Activated CD4-positive, CD25-positive, alpha-beta regulatory T cell treated with anti-CD3 and anti-CD28 coated beads, Interleukin-2, amount 50 U/mL, for 24 hours (primary cell): ENCODE data around the gene FADS6.
"Not testable (repeated sequence)": the region's sequence is repeated elsewhere in the genome, so short reads cannot be mapped to it uniquely, and the experiment has no call there.

Source experiments
- ATAC-seq, 2 donors: fragments of 150-1000 bp; cut with Tn5 transposase; one replicate each; pipeline ENCODE4 v1.10.0; 2021; ENCODE audit warnings: mild to moderate bottlenecking in 1 of 2, moderate library complexity in 1 of 2

Gene FADS6

DNA sequence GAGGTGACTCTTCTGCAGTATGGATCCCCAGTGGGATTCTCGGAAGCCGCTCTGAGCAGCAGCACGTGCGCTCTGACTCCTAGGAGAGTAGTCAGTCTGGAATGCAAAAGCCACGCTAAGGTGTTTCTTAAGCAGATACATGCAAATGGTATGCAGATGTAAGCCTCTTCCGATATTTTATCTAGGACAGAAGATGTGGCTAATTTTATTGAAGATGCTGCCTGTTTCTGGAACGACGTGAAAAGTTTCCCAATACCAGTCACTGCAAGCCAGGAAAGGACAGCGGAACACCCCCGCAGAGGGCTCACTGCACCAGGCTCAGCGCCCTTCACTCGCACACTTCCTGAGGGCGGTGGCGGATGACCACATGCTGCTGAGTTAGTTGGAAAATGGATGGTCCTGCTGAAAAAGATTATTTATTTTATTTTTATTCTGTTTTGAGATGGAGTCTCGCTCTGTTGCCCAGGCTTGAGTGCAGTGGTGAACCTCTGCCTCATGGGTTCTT, 10.1 kb downstream of the FADS6 start:
- ATAC-seq: no peak

- ATAC-seq: no peak
Measured at GRCh38 chr17:74882517-74883240, 10.8 kb downstream of the FADS6 start.

- no peak for ATAC-seq
Measured at GRCh38 chr17:74881073-74881472, 12.4 kb downstream of the FADS6 start.

DNA sequence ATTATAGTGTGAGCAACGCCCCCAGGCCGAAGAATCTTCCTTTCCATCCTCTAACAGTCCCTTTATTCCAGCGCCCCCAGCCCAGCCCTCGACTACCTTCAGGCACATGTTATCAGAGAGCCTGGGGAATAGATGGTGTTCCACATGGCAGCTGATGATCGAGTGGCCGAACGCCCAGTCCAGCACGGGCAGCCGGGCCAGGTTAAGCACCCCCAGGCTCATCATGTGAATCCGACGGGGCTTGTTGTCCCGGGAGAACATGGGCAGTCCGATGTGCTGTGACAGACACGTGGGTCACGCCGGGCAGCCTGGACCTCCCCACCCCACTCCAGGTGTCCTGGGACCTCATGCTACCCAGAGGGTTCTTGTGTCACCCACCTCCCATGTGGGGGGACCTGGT, 14.1 kb downstream of the FADS6 start:
- ATAC-seq: no peak

DNA sequence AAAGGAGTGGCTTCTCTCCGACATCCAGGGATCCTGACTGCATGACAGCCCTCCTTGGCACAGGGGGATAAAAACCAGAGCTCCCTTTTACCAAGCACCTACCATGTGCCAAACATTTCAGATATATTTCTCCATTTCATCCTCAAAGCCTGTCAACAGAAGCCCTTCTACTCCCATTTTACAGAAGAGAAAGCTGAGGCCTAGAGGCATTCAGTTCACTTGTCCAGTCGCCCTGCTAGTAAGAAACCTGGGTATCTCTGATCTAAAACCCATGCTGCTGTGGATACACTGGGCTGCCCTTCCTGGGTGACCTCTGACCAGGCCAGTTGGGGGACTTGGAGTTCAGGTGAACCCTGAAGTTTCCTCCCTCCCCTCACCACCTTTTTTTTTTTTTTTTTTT, 14.8 kb downstream of the FADS6 start:
- no peak for ATAC-seq

DNA sequence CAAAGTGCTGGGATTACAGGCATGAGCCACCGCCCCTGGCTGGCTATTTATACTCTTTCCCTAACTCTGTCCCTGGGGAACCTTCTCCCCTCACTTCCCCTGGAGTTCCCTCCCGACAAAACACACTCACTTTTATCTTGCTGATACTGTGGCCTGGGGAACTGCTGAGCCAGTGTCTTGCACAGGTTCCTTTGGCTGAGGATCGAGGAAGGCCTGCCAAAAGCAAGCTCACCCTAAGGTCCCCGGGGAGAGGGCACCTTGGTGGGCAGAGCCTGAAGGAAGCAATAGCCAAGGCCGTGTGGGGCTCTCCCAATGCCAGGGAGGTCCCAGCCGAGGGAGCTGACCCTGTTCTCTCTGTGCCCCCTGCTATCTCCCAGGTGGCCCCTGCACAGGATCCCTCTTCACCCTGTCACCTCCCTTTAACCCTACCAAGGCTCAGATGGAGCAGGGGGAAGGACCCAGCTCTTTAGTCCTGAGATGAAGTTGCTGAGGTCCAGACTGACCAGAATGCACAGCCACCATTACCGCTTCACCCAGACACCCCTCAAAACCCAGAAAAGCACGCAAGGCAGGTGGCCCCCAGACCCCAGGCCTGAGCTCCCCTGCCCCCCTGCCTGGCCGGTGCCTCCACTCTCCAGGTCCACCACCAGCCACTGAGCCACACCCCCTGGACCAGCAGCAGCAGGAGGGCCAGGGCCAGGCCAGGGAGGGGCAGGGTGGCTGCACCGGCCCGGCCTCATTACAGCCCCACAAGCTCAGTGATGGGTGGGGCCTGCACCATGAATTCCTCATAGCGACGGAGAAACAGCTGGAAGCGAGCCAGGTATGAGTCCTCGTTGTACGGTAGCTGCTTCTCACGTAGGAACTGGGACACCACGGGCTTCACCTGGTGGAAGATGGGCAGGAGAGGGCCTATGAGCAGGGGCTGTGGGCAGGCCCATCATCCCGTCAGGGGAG, 15.6 kb downstream of the FADS6 start:
- ATAC-seq: no peak

- no peak for ATAC-seq
Measured at GRCh38 chr17:74875977-74876593, 17.3 kb downstream of the FADS6 start.

GRCh38 chr17:74875155-74875976, 18.1 kb downstream of the FADS6 start:
- no peak for ATAC-seq

DNA sequence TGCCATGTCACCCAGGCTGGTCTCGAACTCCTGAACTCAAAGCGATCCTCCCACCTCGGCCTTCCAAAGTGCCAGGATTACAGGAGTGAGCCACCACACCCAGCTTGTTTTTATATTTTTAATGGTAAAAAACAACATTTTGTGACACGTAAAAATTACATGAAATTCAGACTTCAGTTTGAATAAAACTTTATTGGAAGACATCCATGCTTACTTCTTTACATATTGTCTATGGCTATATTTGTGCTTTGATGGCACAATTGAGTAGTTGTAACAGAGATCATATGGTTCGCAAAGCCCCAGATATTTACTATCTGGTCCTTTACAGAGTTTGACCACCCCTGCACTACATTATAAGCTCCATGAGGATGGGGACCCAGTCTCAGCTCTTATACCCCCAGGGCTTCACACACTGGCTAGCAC, 18.8 kb downstream of the FADS6 start:
- no peak for ATAC-seq

- ATAC-seq: no peak
Measured at GRCh38 chr17:74873874-74874614, 19.4 kb downstream of the FADS6 start.

DNA sequence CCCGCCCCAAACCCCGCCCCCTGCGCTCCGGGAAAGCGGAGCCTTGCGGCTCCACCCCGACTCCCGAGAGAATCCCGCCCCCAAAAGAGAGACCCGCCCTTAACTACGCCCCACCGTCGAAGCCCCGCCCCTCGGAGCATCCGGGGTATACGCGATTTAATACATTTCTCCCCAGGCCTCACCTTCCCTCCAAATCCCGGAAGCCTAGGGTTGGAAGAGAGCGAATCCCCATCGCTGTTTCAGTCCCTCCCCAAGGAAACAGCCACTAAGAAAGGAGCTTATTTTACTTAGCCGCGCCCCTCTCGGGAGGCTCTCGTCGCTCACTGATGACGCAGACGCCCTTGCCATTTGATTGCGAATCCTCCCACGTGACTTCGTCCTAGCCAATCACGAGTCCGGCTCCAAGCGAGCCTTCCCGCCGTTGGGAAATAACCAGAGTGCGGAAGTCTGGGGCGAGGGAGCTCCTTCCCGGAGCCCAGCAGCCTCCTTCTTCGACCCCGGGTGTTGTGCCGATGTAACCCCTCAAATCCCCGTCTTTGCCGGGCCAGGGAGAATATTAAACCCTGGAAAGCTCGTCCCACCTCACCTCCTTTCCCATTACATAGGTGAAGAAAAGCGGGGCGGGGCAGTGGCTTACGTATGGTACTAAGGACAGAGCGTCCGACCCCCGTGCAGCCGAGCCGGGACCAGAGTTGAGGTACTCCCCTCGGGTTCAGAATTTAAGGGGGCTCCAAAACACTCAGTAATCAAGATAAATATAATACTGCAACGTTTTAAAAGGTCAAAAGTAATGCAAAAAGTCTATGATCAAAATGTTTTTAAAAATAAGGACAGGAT, 20.2 kb downstream of the FADS6 start:
- ATAC-seq: peak; percentile 97 to 98

- peak; percentile 2 to 5 for ATAC-seq
Measured at GRCh38 chr17:74872313-74873036, 21.0 kb downstream of the FADS6 start, which contains the start of gene FDXR. Gene FDXR, minus strand, starts transcription at chr17:74872994. Its CDS starts 50 bp downstream, at chr17:74872944.

GRCh38 chr17:74871356-74872076, 21.9 kb downstream of the FADS6 start:
- ATAC-seq: no peak

GRCh38 chr17:74870512-74870911, 22.9 kb downstream of the FADS6 start:
- no peak for ATAC-seq

- not testable (repeated sequence) for ATAC-seq
Measured at GRCh38 chr17:74870028-74870427, 23.4 kb downstream of the FADS6 start.

GRCh38 chr17:74868908-74869255, 24.6 kb downstream of the FADS6 start:
- no peak for ATAC-seq

GRCh38 chr17:74868251-74868907, 25.1 kb downstream of the FADS6 start:
- ATAC-seq: no peak

- no peak for ATAC-seq
Measured at GRCh38 chr17:74866198-74866835, 27.1 kb downstream of the FADS6 start.
